ENCODE measurements around the gene SRCIN1.

- TF ChIP-seq POLR2A (IDR thresholded peaks at IDR 0.05; ENCODE audit: extremely low read depth, insufficient read length) (no peak), CTCF (IDR thresholded peaks at IDR 0.05; ENCODE audit: low read depth, low read length) (no peak), MAX (IDR thresholded peaks at IDR 0.05; ENCODE audit: low read depth, low read length) (no peak)
Observed at GRCh38 chr17:38569701-38570512, 35.8 kb downstream of the SRCIN1 start.

All from NB4 (cell line).